H9 (cell line): Measurements from ENCODE around the gene AP3S2. TPM values are rescaled to one million over a fixed set of nuclear protein-coding genes. Genes with fewer than 3 reads are reported as not detected.
"Not testable (repeated sequence)": the region's sequence is repeated elsewhere in the genome, so short reads cannot be mapped to it uniquely, and the experiment has no call there.

Source experiments
- DNase-seq: peaks from one replicate; pipeline ENCODE4 v3.0.0-alpha.2; 2017
- H2AFZ ChIP-seq: one replicate; pipeline ENCODE4 v1.6.1; 2013; ENCODE audit warnings: mild to moderate bottlenecking, low read length, control low read depth, moderate library complexity
- H2AK5ac ChIP-seq: 2 replicates; pipeline ENCODE4 v1.6.1; 2013; ENCODE audit warnings: low read length, control low read depth, mixed read lengths; ENCODE audit not compliant: insufficient read length
- H2BK120ac ChIP-seq: one replicate; pipeline ENCODE4 v1.6.1; 2013; ENCODE audit warnings: low read depth, mild to moderate bottlenecking, low read length, control low read depth, inconsistent platforms; ENCODE audit not compliant: poor library complexity, severe bottlenecking
- H2BK12ac ChIP-seq: 2 replicates; pipeline ENCODE4 v1.6.1; 2013; ENCODE audit warnings: low read length, control low read depth, mixed read lengths, low read depth; ENCODE audit not compliant: insufficient read length
- H2BK15ac ChIP-seq: 2 replicates; pipeline ENCODE4 v1.6.1; 2013; ENCODE audit warnings: low read depth, low read length, control low read depth
- H2BK20ac ChIP-seq: one replicate; pipeline ENCODE4 v1.6.1; 2013; ENCODE audit warnings: low read depth, mild to moderate bottlenecking, low read length, control low read depth, inconsistent platforms; ENCODE audit not compliant: poor library complexity, severe bottlenecking
- H2BK5ac ChIP-seq: 2 replicates; pipeline ENCODE4 v1.6.1; 2013; ENCODE audit warnings: low read length, control low read depth, mixed read lengths; ENCODE audit not compliant: insufficient read length
- H3K14ac ChIP-seq: 2 replicates; pipeline ENCODE4 v1.6.1; 2013; ENCODE audit warnings: low read length, control low read depth; ENCODE audit not compliant: insufficient read depth
- H3K18ac ChIP-seq: 2 replicates; pipeline ENCODE4 v1.6.1; 2013; ENCODE audit warnings: low read depth, mild to moderate bottlenecking, mixed read lengths, low read length, control low read depth; ENCODE audit not compliant: insufficient read length
- H3K23ac ChIP-seq: 2 replicates; pipeline ENCODE4 v1.6.1; 2013; ENCODE audit warnings: low read length, control low read depth, mixed read lengths, low read depth; ENCODE audit not compliant: insufficient read length
- H3K23me2 ChIP-seq: 2 replicates; pipeline ENCODE4 v1.6.1; 2013; ENCODE audit warnings: low read depth, mild to moderate bottlenecking, mixed read lengths, low read length, control low read depth; ENCODE audit not compliant: insufficient read length, poor library complexity, severe bottlenecking
- H3K27ac ChIP-seq: 2 replicates; pipeline ENCODE4 v1.5.1; 2013; ENCODE audit warnings: low read length, control low read depth, mixed read lengths, low read depth; ENCODE audit not compliant: insufficient read length
- H3K27me3 ChIP-seq: 2 replicates; pipeline ENCODE4 v1.6.1; 2013; ENCODE audit warnings: low read length, control low read depth, inconsistent platforms; ENCODE audit not compliant: insufficient read depth
- H3K4ac ChIP-seq: 2 replicates; pipeline ENCODE4 v1.6.1; 2013; ENCODE audit warnings: low read depth, mild to moderate bottlenecking, control low read depth, inconsistent platforms, low read length, moderate library complexity
- H3K4me1 ChIP-seq: 2 replicates; pipeline ENCODE4 v1.6.1; 2013; ENCODE audit warnings: low read length, control low read depth, inconsistent platforms; ENCODE audit not compliant: insufficient read depth
- H3K4me2 ChIP-seq: 2 replicates; pipeline ENCODE4 v1.6.1; 2013; ENCODE audit warnings: low read length, control low read depth, mixed read lengths; ENCODE audit not compliant: insufficient read length, insufficient read depth
- H3K56ac ChIP-seq: 2 replicates; pipeline ENCODE4 v1.6.1; 2013; ENCODE audit warnings: low read depth, mild to moderate bottlenecking, mixed read lengths, low read length, control low read depth; ENCODE audit not compliant: insufficient read length
- H3K79me1 ChIP-seq: 2 replicates; pipeline ENCODE4 v1.6.1; 2013; ENCODE audit warnings: low read depth, mild to moderate bottlenecking, moderate library complexity, low read length, control low read depth, inconsistent platforms; ENCODE audit not compliant: insufficient read depth, poor library complexity, severe bottlenecking
- H3K79me2 ChIP-seq: 2 replicates; pipeline ENCODE4 v1.6.1; 2013; ENCODE audit warnings: low read length, control low read depth, inconsistent platforms; ENCODE audit not compliant: insufficient read depth
- H3K9ac ChIP-seq: 2 replicates; pipeline ENCODE4 v1.6.1; 2013; ENCODE audit warnings: low read length, control low read depth, mixed read lengths; ENCODE audit not compliant: insufficient read length; ENCODE audit errors: extremely low read depth
- H3K9me3 ChIP-seq: one replicate; pipeline ENCODE4 v1.6.1; 2013; ENCODE audit warnings: low read depth, low read length, inconsistent platforms; ENCODE audit not compliant: control insufficient read depth
- H3T11ph ChIP-seq: one replicate; pipeline ENCODE4 v1.6.1; 2013; ENCODE audit warnings: mild to moderate bottlenecking, low read length, control low read depth, inconsistent platforms
- H4K20me1 ChIP-seq: one replicate; pipeline ENCODE4 v1.6.1; 2013; ENCODE audit not compliant: control insufficient read depth, insufficient read length, insufficient read depth
- H4K5ac ChIP-seq: 2 replicates; pipeline ENCODE4 v1.6.1; 2013; ENCODE audit warnings: low read depth, mild to moderate bottlenecking, mixed read lengths, low read length, control low read depth; ENCODE audit not compliant: insufficient read length
- H4K8ac ChIP-seq: replicated peaks from 2 replicates; pipeline ENCODE4 v1.6.1; 2013; ENCODE audit warnings: low read length, control low read depth, mixed read lengths, low read depth; ENCODE audit not compliant: insufficient read length
- H4K91ac ChIP-seq: 2 replicates; pipeline ENCODE4 v1.6.1; 2013; ENCODE audit warnings: low read depth, mild to moderate bottlenecking, moderate library complexity, mixed read lengths, low read length, control low read depth; ENCODE audit not compliant: insufficient read length
- H3K27ac Mint-ChIP-seq, 3 experiments: 2 replicates in 2 of 3; 3 replicates in 1 of 3; pipeline ENCODE4 v1.8.0; 2020 to 2021; ENCODE audit warnings: mixed read lengths in 3 of 3, mild to moderate bottlenecking in 1 of 3, moderate library complexity in 1 of 3
- H3K27me3 Mint-ChIP-seq: 2 replicates; pipeline ENCODE4 v1.8.0; 2021; ENCODE audit warnings: low read depth, mild to moderate bottlenecking, moderate library complexity, mixed read lengths
- H3K36me3 Mint-ChIP-seq, 3 experiments: 2 replicates in 2 of 3; 3 replicates in 1 of 3; pipeline ENCODE4 v1.8.0; 2020 to 2021; ENCODE audit warnings: low read depth in 3 of 3, mixed read lengths in 3 of 3; ENCODE audit not compliant: insufficient read depth in 1 of 3
- H3K4me1 Mint-ChIP-seq, 2 experiments: 2 replicates each; pipeline ENCODE4 v1.8.0; 2020; ENCODE audit warnings: mixed read lengths in 2 of 2
- H3K4me3 Mint-ChIP-seq, 2 experiments: 2 replicates in 1 of 2; 3 replicates in 1 of 2; pipeline ENCODE4 v1.8.0; 2020 to 2021; ENCODE audit warnings: mild to moderate bottlenecking in 2 of 2, mixed read lengths in 2 of 2, moderate library complexity in 1 of 2
- H3K9me3 Mint-ChIP-seq, 2 experiments: 2 replicates in 1 of 2; 3 replicates in 1 of 2; pipeline ENCODE4 v1.8.0; 2020; ENCODE audit warnings: mild to moderate bottlenecking in 2 of 2, mixed read lengths in 2 of 2, moderate library complexity in 1 of 2
- WGBS: extraction: QIAGEN DNeasy Blood & Tissue Kit; methylation state at CpG from one replicate; pipeline ENCODE4 v1.1.7; 2013; ENCODE audit warnings: missing lambda C conversion rate, low lambda C conversion rate, mixed read lengths; ENCODE audit not compliant: insufficient read length; ENCODE audit errors: extremely low coverage; 5-methylcytosine and 5-hydroxymethylcytosine counted together
- total RNA-seq: library from RNA; stranded (reverse); gene quantifications from 2 replicates; pipeline ENCODE4 v1.2.1, GENCODE V29; 2021
- TF ChIP-seq, protein P1 (sequence below): fragments of 200-600 bp; sonication (generic); conservative IDR thresholded peaks from 3 replicates; pipeline ENCODE4 v1.8.0; 2021; ENCODE audit warnings: antibody characterized with exemption, mild to moderate bottlenecking

The AP3S2 gene
- total RNA-seq, 1 experiment from 2014 or later: 33.9 TPM

DNA sequence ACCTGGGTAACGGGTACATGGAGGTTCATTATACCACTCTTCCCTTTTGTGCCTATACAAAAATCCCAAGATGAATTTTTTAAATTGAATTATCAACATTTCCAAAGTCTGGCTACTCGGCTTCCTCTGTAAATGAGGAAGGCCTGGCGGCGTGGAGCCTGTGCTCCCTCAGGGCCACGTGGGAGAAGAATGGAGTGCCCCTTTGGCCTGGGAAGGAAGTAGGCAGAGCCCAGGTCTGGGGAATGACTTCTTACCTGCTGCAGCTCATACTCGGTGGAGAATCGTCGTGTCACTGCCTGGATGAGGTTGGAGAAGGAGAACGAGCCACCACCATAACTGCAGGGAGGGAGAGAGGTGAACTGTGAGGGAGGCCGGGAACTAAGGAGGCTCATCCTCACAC is 103.6 kb downstream of the AP3S2 start:
- H3K9me3 ChIP-seq: no peaks in the 10 kb centered on the region
- no peak overlapping the region for H3K18ac ChIP-seq
- no peak overlapping the region for H3K14ac ChIP-seq
- no peak overlapping the region for H4K8ac ChIP-seq
- H4K5ac ChIP-seq: no peak overlapping the region
- no peaks in the 10 kb centered on the region for H3K23me2 ChIP-seq
- no peak overlapping the region for H4K91ac ChIP-seq
- Mint-ChIP-seq H3K4me3 (no peak overlapping the region), H3K9me3 (peaks cover 9 to 12% of the 10 kb centered on the region in 2 experiments), H3K27me3 (peaks cover 7% of the 10 kb centered on the region), H3K4me1 (no peaks in the 10 kb centered on the region), H3K27ac (no peak overlapping the region), H3K36me3 (peaks cover 4 to 9% (median 5%) of the 10 kb centered on the region in 3 experiments; a peak in 5 of 7 replicates)
- H2AK5ac ChIP-seq: no peak overlapping the region
- H2BK15ac ChIP-seq: no peak overlapping the region
- H3K27ac ChIP-seq: no peak overlapping the region
- H3K4me1 ChIP-seq: no peaks in the 10 kb centered on the region
- H3K56ac ChIP-seq: no peak overlapping the region
- H3K4me2 ChIP-seq: no peak overlapping the region
- H3K4ac ChIP-seq: no peak overlapping the region
- no CpG with 5 or more reads among the region's 10 CpGs for WGBS
- no peaks in the 10 kb centered on the region for H3K27me3 ChIP-seq
- no peaks in the 10 kb centered on the region for H3K79me1 ChIP-seq
- no peak overlapping the region for H2BK120ac ChIP-seq
- H4K20me1 ChIP-seq: no peaks in the 10 kb centered on the region
- no peak overlapping the region for H2BK5ac ChIP-seq
- H2AFZ ChIP-seq: no peak overlapping the region
- H3K79me2 ChIP-seq: no peaks in the 10 kb centered on the region
- no peak overlapping the region for H3K23ac ChIP-seq
- no peak overlapping the region for H2BK12ac ChIP-seq
- no peak overlapping the region for H3T11ph ChIP-seq
- no peak overlapping the region for H3K9ac ChIP-seq
- TF ChIP-seq, protein P1, sequence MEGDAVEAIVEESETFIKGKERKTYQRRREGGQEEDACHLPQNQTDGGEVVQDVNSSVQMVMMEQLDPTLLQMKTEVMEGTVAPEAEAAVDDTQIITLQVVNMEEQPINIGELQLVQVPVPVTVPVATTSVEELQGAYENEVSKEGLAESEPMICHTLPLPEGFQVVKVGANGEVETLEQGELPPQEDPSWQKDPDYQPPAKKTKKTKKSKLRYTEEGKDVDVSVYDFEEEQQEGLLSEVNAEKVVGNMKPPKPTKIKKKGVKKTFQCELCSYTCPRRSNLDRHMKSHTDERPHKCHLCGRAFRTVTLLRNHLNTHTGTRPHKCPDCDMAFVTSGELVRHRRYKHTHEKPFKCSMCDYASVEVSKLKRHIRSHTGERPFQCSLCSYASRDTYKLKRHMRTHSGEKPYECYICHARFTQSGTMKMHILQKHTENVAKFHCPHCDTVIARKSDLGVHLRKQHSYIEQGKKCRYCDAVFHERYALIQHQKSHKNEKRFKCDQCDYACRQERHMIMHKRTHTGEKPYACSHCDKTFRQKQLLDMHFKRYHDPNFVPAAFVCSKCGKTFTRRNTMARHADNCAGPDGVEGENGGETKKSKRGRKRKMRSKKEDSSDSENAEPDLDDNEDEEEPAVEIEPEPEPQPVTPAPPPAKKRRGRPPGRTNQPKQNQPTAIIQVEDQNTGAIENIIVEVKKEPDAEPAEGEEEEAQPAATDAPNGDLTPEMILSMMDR: no peak
- no peak overlapping the region for H2BK20ac ChIP-seq
- no peak for DNase-seq

DNA sequence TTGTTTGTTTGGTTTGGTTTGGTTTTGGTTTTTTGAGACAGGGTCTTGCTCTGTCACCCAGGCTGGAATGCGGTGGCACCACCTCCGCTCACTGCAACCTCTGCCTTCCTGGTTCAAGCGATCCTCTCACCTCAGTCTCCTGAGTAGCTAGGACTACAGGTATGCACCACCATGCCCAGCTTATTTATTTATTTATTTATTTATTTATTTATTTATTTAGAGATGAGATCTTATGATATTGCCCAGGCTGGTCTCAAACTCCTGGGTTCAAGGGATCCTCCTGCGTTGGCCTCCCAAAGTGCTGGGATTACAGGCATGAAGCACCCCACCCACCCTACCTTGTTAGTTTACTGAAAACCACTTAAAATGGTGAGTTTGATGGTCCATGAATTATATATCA is 105.2 kb downstream of the AP3S2 start:
- no CpG with 5 or more reads among the region's 4 CpGs for WGBS

More for the DNA sequence above, 105.2 kb downstream of the AP3S2 start:
- not testable (repeated sequence) for H3K4me1 Mint-ChIP-seq, H2BK12ac ChIP-seq, H3K56ac ChIP-seq, H3K4me2 ChIP-seq, H3K27ac Mint-ChIP-seq, H4K91ac ChIP-seq, H3K23ac ChIP-seq, H3K79me2 ChIP-seq, H2BK15ac ChIP-seq, H2AFZ ChIP-seq, H3T11ph ChIP-seq, H4K5ac ChIP-seq, H3K9ac ChIP-seq, H3K4ac ChIP-seq, H2BK20ac ChIP-seq, DNase-seq, H3K23me2 ChIP-seq, H4K20me1 ChIP-seq, H3K27me3 ChIP-seq, H2BK120ac ChIP-seq, H3K27ac ChIP-seq, H3K4me3 Mint-ChIP-seq, H3K18ac ChIP-seq, H3K79me1 ChIP-seq, H3K4me1 ChIP-seq, H3K14ac ChIP-seq, H3K36me3 Mint-ChIP-seq, H4K8ac ChIP-seq, H2AK5ac ChIP-seq, H3K9me3 ChIP-seq, H2BK5ac ChIP-seq, H3K27me3 Mint-ChIP-seq
- H3K9me3 Mint-ChIP-seq: peaks cover 9 to 12% of the 10 kb centered on the region in 2 experiments
